Measurements from ENCODE around the gene KRTAP4-8.
"Not testable (repeated sequence)": the region's sequence is repeated elsewhere in the genome, so short reads cannot be mapped to it uniquely, and the experiment has no call there.

DNA sequence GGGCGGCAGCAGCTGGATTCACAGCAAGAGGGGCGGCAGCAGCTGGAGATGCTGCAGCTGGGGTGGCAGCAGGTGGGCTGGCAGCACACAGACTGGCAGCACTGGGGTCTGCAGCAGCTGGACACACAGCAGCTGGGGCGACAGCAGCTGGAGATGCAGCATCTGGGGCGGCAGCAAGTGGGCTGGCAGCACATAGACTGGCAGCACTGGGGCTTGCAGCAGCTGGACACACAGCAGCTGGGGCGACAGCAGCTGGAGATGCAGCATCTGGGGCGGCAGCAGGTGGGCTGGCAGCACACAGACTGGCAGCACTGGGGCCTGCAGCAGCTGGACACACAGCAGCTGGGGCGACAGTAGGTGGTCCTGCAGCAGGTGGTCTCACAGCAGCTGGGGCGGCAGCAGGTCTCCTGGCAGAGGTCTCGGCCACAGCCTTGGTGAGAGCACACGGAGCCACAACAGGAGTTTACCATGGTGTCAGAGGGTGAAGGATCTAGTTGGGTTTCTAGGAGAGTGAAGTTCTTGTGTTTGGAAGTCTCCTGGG, 20.0 kb upstream of the KRTAP4-8 start, which contains the start of gene KRTAP4-11:
- not testable (repeated sequence) for TF ChIP-seq POLR2AphosphoS5, POLR2A (IDR thresholded peaks at IDR 0.05)
- TF ChIP-seq, protein P1, sequence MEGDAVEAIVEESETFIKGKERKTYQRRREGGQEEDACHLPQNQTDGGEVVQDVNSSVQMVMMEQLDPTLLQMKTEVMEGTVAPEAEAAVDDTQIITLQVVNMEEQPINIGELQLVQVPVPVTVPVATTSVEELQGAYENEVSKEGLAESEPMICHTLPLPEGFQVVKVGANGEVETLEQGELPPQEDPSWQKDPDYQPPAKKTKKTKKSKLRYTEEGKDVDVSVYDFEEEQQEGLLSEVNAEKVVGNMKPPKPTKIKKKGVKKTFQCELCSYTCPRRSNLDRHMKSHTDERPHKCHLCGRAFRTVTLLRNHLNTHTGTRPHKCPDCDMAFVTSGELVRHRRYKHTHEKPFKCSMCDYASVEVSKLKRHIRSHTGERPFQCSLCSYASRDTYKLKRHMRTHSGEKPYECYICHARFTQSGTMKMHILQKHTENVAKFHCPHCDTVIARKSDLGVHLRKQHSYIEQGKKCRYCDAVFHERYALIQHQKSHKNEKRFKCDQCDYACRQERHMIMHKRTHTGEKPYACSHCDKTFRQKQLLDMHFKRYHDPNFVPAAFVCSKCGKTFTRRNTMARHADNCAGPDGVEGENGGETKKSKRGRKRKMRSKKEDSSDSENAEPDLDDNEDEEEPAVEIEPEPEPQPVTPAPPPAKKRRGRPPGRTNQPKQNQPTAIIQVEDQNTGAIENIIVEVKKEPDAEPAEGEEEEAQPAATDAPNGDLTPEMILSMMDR (IDR thresholded peaks at IDR 0.05) = not testable (repeated sequence)
